ENCODE measurements around the gene MNAT1. TPM values are rescaled to one million over a fixed set of nuclear protein-coding genes. Genes with fewer than 3 reads are reported as not detected.

Gene MNAT1
- polyA plus RNA-seq, 2 of the 4 experiments (the other 2 are of a cell fraction), result 42.7 to 78.1 TPM

DNA sequence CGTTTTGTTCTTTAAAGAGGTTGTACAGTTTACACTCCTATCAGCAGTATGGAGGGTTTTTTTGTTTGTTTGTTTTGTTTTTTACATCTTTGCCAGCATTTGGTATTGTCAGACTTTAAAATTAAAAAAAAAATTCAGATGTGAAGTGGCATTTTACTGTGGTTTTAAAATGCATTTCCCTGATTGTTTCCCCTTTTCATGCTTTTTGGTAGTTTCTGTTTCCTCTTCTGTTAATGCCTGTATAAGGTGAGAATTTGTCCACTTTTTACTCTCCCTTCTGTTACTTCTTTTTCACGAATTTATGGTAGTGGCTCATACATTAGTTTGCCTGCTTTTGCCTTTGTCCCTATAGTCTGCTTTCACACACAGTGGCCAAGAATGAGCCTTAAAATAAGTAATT is 36.6 kb downstream of the MNAT1 start:
- ChIA-PET POLR2A (no interaction called here), CTCF (no interaction called here)
- no peak overlapping the region for H3K27ac ChIP-seq
- no peak overlapping the region for H3K4me3 ChIP-seq
- H3K4me2 ChIP-seq, result no peak overlapping the region
- no peak for ATAC-seq
- no peaks in the 10 kb centered on the region for H3K9me3 ChIP-seq
- DNase-seq (ENCODE audit: low read depth in 1 of 2, low spot score in 1 of 2), result no peak
- WGBS (ENCODE audit: missing lambda C conversion rate), result 42% methylated on average over 2 of the region's 2 CpGs
- peaks cover 12% of the 10 kb centered on the region; the same call in 2 of the 3 replicates for H3K4me1 ChIP-seq
- no peak for TF ChIP-seq HEYL (CRISPR knock-in tag; IDR thresholded peaks at IDR 0.05)
- TF ChIP-seq, protein P1, sequence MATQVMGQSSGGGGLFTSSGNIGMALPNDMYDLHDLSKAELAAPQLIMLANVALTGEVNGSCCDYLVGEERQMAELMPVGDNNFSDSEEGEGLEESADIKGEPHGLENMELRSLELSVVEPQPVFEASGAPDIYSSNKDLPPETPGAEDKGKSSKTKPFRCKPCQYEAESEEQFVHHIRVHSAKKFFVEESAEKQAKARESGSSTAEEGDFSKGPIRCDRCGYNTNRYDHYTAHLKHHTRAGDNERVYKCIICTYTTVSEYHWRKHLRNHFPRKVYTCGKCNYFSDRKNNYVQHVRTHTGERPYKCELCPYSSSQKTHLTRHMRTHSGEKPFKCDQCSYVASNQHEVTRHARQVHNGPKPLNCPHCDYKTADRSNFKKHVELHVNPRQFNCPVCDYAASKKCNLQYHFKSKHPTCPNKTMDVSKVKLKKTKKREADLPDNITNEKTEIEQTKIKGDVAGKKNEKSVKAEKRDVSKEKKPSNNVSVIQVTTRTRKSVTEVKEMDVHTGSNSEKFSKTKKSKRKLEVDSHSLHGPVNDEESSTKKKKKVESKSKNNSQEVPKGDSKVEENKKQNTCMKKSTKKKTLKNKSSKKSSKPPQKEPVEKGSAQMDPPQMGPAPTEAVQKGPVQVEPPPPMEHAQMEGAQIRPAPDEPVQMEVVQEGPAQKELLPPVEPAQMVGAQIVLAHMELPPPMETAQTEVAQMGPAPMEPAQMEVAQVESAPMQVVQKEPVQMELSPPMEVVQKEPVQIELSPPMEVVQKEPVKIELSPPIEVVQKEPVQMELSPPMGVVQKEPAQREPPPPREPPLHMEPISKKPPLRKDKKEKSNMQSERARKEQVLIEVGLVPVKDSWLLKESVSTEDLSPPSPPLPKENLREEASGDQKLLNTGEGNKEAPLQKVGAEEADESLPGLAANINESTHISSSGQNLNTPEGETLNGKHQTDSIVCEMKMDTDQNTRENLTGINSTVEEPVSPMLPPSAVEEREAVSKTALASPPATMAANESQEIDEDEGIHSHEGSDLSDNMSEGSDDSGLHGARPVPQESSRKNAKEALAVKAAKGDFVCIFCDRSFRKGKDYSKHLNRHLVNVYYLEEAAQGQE (IDR thresholded peaks at IDR 0.05), result no peak
- TF ChIP-seq, protein P2, sequence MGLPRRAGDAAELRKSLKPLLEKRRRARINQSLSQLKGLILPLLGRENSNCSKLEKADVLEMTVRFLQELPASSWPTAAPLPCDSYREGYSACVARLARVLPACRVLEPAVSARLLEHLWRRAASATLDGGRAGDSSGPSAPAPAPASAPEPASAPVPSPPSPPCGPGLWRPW (IDR thresholded peaks at IDR 0.05), result no peak
- TF ChIP-seq CHD2 (IDR thresholded peaks at IDR 0.05; ENCODE audit: low read length, partially characterized antibody), result no peak
- no peak for TF ChIP-seq MAFK (IDR thresholded peaks at IDR 0.05; ENCODE audit: partially characterized antibody)
- no peak for TF ChIP-seq POLR2A (IDR thresholded peaks at IDR 0.05; ENCODE audit: low read length)
- TF ChIP-seq, protein P3, sequence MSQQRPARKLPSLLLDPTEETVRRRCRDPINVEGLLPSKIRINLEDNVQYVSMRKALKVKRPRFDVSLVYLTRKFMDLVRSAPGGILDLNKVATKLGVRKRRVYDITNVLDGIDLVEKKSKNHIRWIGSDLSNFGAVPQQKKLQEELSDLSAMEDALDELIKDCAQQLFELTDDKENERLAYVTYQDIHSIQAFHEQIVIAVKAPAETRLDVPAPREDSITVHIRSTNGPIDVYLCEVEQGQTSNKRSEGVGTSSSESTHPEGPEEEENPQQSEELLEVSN (IDR thresholded peaks at IDR 0.05; ENCODE audit: borderline replicate concordance, low read depth), result no peak
- TF ChIP-seq, protein P4, sequence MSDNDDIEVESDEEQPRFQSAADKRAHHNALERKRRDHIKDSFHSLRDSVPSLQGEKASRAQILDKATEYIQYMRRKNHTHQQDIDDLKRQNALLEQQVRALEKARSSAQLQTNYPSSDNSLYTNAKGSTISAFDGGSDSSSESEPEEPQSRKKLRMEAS (IDR thresholded peaks at IDR 0.05), result no peak
- TF ChIP-seq TP53 (CRISPR knock-in tag; IDR thresholded peaks at IDR 0.05), result no peak
- FAIRE-seq, result no peak

DNA sequence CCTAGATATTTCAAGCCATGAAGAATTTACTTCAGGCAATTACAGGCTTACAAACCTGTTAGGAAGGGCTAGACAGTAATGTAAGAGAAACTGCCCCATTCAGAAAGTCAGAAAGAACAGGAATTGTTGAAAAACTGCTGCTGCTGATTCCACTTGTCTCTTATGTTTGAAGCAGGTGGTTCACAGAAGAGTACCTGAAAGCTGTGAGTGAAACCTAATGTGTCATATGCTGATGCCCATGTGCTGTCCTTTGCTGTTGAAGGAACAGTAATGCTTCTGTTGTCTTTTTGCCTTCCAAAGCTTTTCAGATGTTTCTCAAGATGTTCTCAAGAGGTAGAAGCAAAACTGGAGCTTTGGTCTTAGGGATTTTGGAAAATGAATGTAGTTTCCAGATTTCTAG is 39.0 kb downstream of the MNAT1 start:
- Histone ChIP-seq H3K9me3 (no peaks in the 10 kb centered on the region), H3K4me1 (peaks cover 22% of the 10 kb centered on the region; the same call in 2 of the 3 replicates), H3K4me2 (no peak overlapping the region), H3K4me3 (no peak overlapping the region), H3K27ac (no peak overlapping the region)
- FAIRE-seq (peak; percentile 32), ATAC-seq (no peak), DNase-seq (ENCODE audit: low read depth in 1 of 2, low spot score in 1 of 2) (no peak)
- ChIA-PET POLR2A (no interaction called here), CTCF (no interaction called here)
- no peak for TF ChIP-seq TFCP2L1 (CRISPR knock-in tag; IDR thresholded peaks at IDR 0.05)
- TF ChIP-seq EHMT2 (IDR thresholded peaks at IDR 0.05; ENCODE audit: low read depth), result no peak
- TF ChIP-seq NFE2L2 (conservative IDR thresholded peaks at IDR 0.05; ENCODE audit: low read length), result no peak
- TF ChIP-seq HDAC2 (IDR thresholded peaks at IDR 0.05), result no peak
- no peak for TF ChIP-seq EHF (CRISPR knock-in tag; IDR thresholded peaks at IDR 0.05)
- no peak for TF ChIP-seq CBX2 (IDR thresholded peaks at IDR 0.05; ENCODE audit: borderline replicate concordance, low read depth)
- no peak for TF ChIP-seq NR3C1 (IDR thresholded peaks at IDR 0.05)
- no peak for TF ChIP-seq HOXB13 (CRISPR knock-in tag; IDR thresholded peaks at IDR 0.05; ENCODE audit: low read depth)
- TF ChIP-seq NPAS2 (CRISPR knock-in tag; IDR thresholded peaks at IDR 0.05; ENCODE audit: borderline replicate concordance), result no peak
- TF ChIP-seq RCOR1 (IDR thresholded peaks at IDR 0.05; ENCODE audit: low read depth, low read length), result no peak
- no peak for TF ChIP-seq FOSB (CRISPR knock-in tag; IDR thresholded peaks at IDR 0.05)
- TF ChIP-seq POLR2A (IDR thresholded peaks at IDR 0.05; ENCODE audit: low read length), result no peak
- TF ChIP-seq CHD4 (IDR thresholded peaks at IDR 0.05; ENCODE audit: borderline replicate concordance), result no peak
- no peak for TF ChIP-seq RFX5 (IDR thresholded peaks at IDR 0.05)
- TF ChIP-seq, protein P5, sequence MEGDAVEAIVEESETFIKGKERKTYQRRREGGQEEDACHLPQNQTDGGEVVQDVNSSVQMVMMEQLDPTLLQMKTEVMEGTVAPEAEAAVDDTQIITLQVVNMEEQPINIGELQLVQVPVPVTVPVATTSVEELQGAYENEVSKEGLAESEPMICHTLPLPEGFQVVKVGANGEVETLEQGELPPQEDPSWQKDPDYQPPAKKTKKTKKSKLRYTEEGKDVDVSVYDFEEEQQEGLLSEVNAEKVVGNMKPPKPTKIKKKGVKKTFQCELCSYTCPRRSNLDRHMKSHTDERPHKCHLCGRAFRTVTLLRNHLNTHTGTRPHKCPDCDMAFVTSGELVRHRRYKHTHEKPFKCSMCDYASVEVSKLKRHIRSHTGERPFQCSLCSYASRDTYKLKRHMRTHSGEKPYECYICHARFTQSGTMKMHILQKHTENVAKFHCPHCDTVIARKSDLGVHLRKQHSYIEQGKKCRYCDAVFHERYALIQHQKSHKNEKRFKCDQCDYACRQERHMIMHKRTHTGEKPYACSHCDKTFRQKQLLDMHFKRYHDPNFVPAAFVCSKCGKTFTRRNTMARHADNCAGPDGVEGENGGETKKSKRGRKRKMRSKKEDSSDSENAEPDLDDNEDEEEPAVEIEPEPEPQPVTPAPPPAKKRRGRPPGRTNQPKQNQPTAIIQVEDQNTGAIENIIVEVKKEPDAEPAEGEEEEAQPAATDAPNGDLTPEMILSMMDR (IDR thresholded peaks at IDR 0.05), result no peak
- TF ChIP-seq SMC3 (IDR thresholded peaks at IDR 0.05), result no peak

Measured in A549 (cell line).